ENCODE data around the gene USP49. TPM values are rescaled to one million over a fixed set of nuclear protein-coding genes. Genes with fewer than 3 reads are reported as not detected.

USP49 gene
- total RNA-seq, 2 donors from 2014 or later: 1.7 to 19.5 TPM

- Histone ChIP-seq H3K4me1 (replicated peaks) (no peaks in the 10 kb centered on the region), H3K27me3 (replicated peaks; ENCODE audit: insufficient read depth) (no peaks in the 10 kb centered on the region), H3K27ac (no peak overlapping the region), H3K9me3 (no peaks in the 10 kb centered on the region), H3K36me3 (no peaks in the 10 kb centered on the region), H3K4me3 (no peak overlapping the region)
- WGBS: 100% methylated on average over 2 of the region's 2 CpGs
- DNase-seq (ENCODE audit: low spot score): no peak
- intact Hi-C loops (cut with DNase I): no loop called here
- TF ChIP-seq POLR2AphosphoS5 (IDR thresholded peaks at IDR 0.05) (no peak), POLR2A (IDR thresholded peaks at IDR 0.05) (no peak), CTCF (IDR thresholded peaks at IDR 0.05) (no peak)
These were observed 68.7 kb downstream of the USP49 start for GRCh38 chr6:41826343-41827022.

- H3K27ac ChIP-seq: no peak overlapping the region
- 68% methylated on average over 13 of the region's 13 CpGs for WGBS
These were observed 70.3 kb downstream of the USP49 start for GRCh38 chr6:41824571-41825569.

GRCh38 chr6:41823178-41823577, 72.0 kb downstream of the USP49 start:
- TF ChIP-seq POLR2A (IDR thresholded peaks at IDR 0.05) (no peak), CTCF (IDR thresholded peaks at IDR 0.05) (no peak), POLR2AphosphoS5 (IDR thresholded peaks at IDR 0.05) (no peak)
- Histone ChIP-seq H3K27me3 (replicated peaks; ENCODE audit: insufficient read depth) (no peaks in the 10 kb centered on the region), H3K36me3 (no peaks in the 10 kb centered on the region), H3K27ac (no peak overlapping the region), H3K9me3 (no peaks in the 10 kb centered on the region), H3K4me1 (replicated peaks) (no peaks in the 10 kb centered on the region), H3K4me3 (no peak overlapping the region)
- WGBS: 89% methylated on average over 1 of the region's 1 CpG
- DNase-seq (ENCODE audit: low spot score): no peak
- intact Hi-C loops (cut with DNase I): no loop called here

More at GRCh38 chr6:41824571-41825569, 70.3 kb downstream of the USP49 start:
- no peak overlapping the region for H3K4me3 ChIP-seq
- H3K36me3 ChIP-seq: no peaks in the 10 kb centered on the region
- H3K9me3 ChIP-seq: no peaks in the 10 kb centered on the region
- H3K27me3 ChIP-seq (replicated peaks; ENCODE audit: insufficient read depth): no peaks in the 10 kb centered on the region
- TF ChIP-seq POLR2AphosphoS5 (IDR thresholded peaks at IDR 0.05) (peak; percentile 48), POLR2A (IDR thresholded peaks at IDR 0.05) (no peak)
- intact Hi-C loops (cut with DNase I): no loop called here
- no peak for DNase-seq (ENCODE audit: low spot score)
- H3K4me1 ChIP-seq (replicated peaks): no peaks in the 10 kb centered on the region

- Histone ChIP-seq H3K9me3 (no peaks in the 10 kb centered on the region), H3K27me3 (replicated peaks; ENCODE audit: insufficient read depth) (no peaks in the 10 kb centered on the region), H3K4me1 (replicated peaks) (no peaks in the 10 kb centered on the region), H3K36me3 (no peaks in the 10 kb centered on the region), H3K27ac (no peak overlapping the region), H3K4me3 (no peak overlapping the region)
- no peak for DNase-seq (ENCODE audit: low spot score)
- 97% methylated on average over 1 of the region's 1 CpG for WGBS
- intact Hi-C loops (cut with DNase I): no loop called here
- TF ChIP-seq POLR2AphosphoS5 (IDR thresholded peaks at IDR 0.05) (no peak), CTCF (IDR thresholded peaks at IDR 0.05) (no peak), POLR2A (IDR thresholded peaks at IDR 0.05) (no peak)
These were observed 73.2 kb downstream of the USP49 start for GRCh38 chr6:41822021-41822420.

GRCh38 chr6:41821266-41821665, 73.9 kb downstream of the USP49 start:
- TF ChIP-seq POLR2A (IDR thresholded peaks at IDR 0.05): no peak
- TF ChIP-seq CTCF (IDR thresholded peaks at IDR 0.05): no peak
- TF ChIP-seq POLR2AphosphoS5 (IDR thresholded peaks at IDR 0.05): no peak
- no peaks in the 10 kb centered on the region for H3K27me3 ChIP-seq (replicated peaks; ENCODE audit: insufficient read depth)
- H3K36me3 ChIP-seq: no peaks in the 10 kb centered on the region
- no peaks in the 10 kb centered on the region for H3K4me1 ChIP-seq (replicated peaks)
- intact Hi-C loops (cut with DNase I): no loop called here
- no peaks in the 10 kb centered on the region for H3K9me3 ChIP-seq
- no peak for DNase-seq (ENCODE audit: low spot score)
- H3K27ac ChIP-seq: no peak overlapping the region
- no peak overlapping the region for H3K4me3 ChIP-seq
- 93% methylated on average over 4 of the region's 4 CpGs for WGBS
